Activated naive CD8-positive, alpha-beta T cell treated with anti-CD3 and anti-CD28 coated beads for 36 hours (primary cell): ENCODE data around the gene FAM162A. TPM values are rescaled to one million over a fixed set of nuclear protein-coding genes. Genes with fewer than 3 reads are reported as not detected.
A peak's percentile ranks its signal among the peaks of the same experiment; 100 is the strongest.
"Not testable (repeated sequence)": the region's sequence is repeated elsewhere in the genome, so short reads cannot be mapped to it uniquely, and the experiment has no call there.

ENCODE experiments used
- DNase-seq: peaks from one replicate; pipeline ENCODE4 v3.0.0; 2021
- H3K27ac Mint-ChIP-seq: one replicate; pipeline ENCODE4 v1.8.0; 2022; ENCODE audit warnings: mild to moderate bottlenecking, moderate library complexity, mixed read lengths
- H3K27me3 Mint-ChIP-seq: one replicate; pipeline ENCODE4 v1.8.0; 2022; ENCODE audit warnings: mild to moderate bottlenecking, mixed read lengths
- H3K36me3 Mint-ChIP-seq: one replicate; pipeline ENCODE4 v1.8.0; 2021; ENCODE audit warnings: mild to moderate bottlenecking, mixed read lengths
- H3K4me1 Mint-ChIP-seq: one replicate; pipeline ENCODE4 v1.8.0; 2021; ENCODE audit warnings: mixed read lengths
- H3K4me3 Mint-ChIP-seq: one replicate; pipeline ENCODE4 v1.8.0; 2022; ENCODE audit warnings: mild to moderate bottlenecking, moderate library complexity, mixed read lengths
- H3K9me3 Mint-ChIP-seq: one replicate; pipeline ENCODE4 v1.8.0; 2022; ENCODE audit warnings: mixed read lengths
- total RNA-seq, 2 experiments: library from RNA; stranded (reverse); gene quantifications; one replicate each; pipeline ENCODE4 v1.2.3, GENCODE V29; 2021

FAM162A gene
- total RNA-seq, 2 experiments from 2014 or later = 147 to 148 TPM

DNA sequence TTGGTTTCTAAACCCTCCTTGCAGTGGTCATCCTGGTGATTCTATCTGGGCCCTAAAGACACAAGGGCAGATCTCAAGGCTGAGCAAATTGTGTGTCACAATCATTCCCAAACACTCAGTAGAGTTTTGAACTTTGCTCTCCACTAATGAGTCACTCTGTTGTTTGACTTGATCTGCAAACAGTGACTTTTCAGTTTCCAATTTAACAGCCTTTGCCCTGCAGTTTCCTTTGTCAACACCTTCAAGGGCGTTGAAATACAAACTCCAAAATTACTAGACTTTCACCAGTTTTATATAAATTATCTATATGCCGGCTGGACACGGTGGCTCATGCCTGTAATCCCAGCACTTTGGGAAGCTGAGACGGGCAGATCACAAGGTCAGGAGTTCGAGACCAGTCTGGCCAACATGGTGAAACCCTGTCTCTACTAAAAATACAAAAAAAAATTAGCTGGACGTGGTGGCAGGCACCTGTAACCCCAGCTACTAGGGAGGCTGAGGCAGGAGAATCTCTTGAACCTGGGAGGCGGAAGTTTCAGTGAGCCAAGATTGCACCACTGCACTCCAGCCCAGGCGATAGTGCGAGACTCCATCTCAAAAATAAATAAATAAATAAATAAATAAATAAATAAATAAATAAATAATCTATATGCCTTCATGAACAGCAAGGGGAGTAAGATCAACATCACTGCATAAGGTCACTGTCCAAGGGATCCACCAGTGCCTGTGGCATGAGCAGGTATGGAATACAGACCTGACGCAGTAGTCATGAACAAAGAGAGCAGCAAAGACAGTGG lies 18.2 kb upstream of the FAM162A start:
- DNase-seq, H3K4me3 Mint-ChIP-seq, H3K4me1 Mint-ChIP-seq, H3K27me3 Mint-ChIP-seq, H3K9me3 Mint-ChIP-seq: not testable (repeated sequence)
- H3K36me3 Mint-ChIP-seq = peaks cover 10% of the 10 kb centered on the region
- peak overlapping the region; percentile 71 for H3K27ac Mint-ChIP-seq

DNA sequence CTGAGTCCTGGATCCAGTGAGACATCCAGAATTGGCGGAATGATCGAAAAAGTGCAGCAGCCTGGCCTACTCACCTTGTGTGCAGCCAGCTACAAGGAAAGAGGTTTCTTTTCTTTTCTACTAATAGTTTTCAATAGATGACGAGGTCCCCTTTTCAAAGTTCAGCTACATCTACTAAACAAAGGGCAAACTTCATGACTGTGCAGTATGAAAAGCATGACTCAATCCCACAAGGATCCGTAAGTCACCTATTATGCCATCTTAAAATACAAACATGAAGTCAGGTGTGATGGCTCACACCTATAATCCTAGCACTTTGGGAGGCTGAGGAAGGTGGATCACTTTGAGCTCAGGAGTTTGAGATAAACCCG lies 17.6 kb upstream of the FAM162A start:
- Mint-ChIP-seq H3K27me3 (no peaks in the 10 kb centered on the region), H3K9me3 (no peaks in the 10 kb centered on the region), H3K27ac (no peak overlapping the region), H3K36me3 (peaks cover 11% of the 10 kb centered on the region), H3K4me3 (no peak overlapping the region), H3K4me1 (peaks cover 7% of the 10 kb centered on the region)
- no peak for DNase-seq

DNA sequence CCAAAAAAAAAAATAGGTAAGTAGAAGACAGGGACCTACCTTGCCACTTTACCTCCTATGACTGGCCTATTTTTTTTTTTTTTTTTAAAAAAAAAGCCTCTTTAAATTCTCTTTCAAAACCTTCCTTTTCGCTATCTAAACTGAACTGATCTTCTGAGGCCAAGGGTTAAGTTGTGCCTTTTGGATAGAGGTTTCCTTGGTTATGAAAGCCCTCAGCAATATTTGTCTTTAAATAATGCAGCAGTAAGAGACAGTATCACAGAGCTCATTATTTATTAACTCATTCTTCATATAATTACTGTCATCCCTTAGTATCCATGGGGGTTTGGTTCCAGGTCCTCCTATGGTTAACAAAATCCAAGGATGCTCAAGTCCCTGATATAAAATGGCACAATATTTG lies 9.9 kb upstream of the FAM162A start:
- no peaks in the 10 kb centered on the region for H3K9me3 Mint-ChIP-seq
- no peak overlapping the region for H3K4me3 Mint-ChIP-seq
- no peaks in the 10 kb centered on the region for H3K27me3 Mint-ChIP-seq
- peaks cover 18% of the 10 kb centered on the region for H3K4me1 Mint-ChIP-seq
- peaks cover 35% of the 10 kb centered on the region for H3K36me3 Mint-ChIP-seq
- no peak overlapping the region for H3K27ac Mint-ChIP-seq
- DNase-seq = no peak

DNA sequence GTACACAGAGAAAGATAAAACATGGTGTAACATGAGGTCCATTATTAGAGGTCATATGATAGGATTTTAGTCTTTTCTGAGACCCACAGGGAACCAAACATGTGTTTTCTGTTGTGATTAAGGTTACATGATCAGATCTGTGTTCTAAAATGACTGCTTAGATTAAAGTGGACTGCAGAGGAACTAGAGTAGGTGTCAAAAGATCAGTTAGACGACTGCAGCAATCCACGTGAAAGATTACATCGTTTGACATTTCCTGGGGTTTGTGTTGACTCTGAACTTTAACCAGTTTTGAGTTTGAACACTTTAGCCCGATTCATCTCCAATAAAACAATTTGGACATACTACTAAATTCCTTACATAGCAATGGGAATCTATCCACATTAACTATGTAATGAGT lies 6.0 kb upstream of the FAM162A start:
- Mint-ChIP-seq H3K9me3 (no peaks in the 10 kb centered on the region), H3K27ac (peak overlapping the region; percentile 88), H3K4me3 (no peak overlapping the region), H3K27me3 (no peaks in the 10 kb centered on the region), H3K4me1 (peaks cover 40% of the 10 kb centered on the region), H3K36me3 (peaks cover 47% of the 10 kb centered on the region)
- no peak for DNase-seq

DNA sequence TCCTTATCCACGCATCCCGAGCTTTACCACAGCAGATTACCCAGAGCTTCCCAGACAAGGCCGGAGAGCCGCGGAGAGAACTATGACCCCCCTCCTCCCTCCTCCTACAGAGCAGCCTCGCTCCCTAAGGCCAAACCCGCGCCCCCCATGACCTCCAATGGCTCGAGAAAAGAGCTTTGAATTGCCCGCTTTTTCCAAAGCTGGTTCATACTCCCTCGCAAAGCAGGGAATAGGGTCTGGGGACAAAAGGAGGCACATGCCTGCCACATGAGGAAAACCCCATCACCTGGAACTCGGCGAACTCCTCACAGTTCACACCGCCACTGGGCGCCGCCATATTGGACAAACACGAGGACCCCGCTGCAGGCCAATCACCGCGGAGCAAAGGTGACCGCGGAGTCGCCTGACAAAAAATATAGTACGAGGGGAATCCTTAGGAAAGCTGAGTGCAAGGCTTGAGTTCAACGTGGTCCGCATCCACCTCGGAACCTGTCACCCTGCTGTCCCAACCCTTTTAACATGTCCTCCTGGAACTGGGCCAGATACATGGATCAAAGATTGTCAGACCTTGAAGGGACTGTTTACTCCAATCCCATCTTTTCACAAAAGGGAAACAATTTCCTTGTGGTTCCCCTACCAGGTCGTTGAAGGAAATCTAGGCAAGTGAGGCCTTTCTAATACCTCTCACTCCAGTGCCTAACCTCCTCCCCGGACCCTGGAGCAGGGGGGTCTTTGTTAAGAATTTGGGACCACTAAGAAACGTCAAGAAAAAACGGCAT lies 905 bp upstream of the FAM162A start, which contains the start of gene MIX23:
MIX23 (minus strand) TSS at position 344 of the 779 bp plus-strand sequence; CDS start at position 337, 7 bp downstream.
- Mint-ChIP-seq H3K27ac (peak within 1 kb of the TSS; percentile 97), H3K36me3 (peaks cover 52% of the 10 kb centered on the region), H3K9me3 (no peaks in the 10 kb centered on the region), H3K4me1 (peaks cover 53% of the 10 kb centered on the region), H3K4me3 (peak within 1 kb of the TSS; percentile 96), H3K27me3 (no peaks in the 10 kb centered on the region)
- DNase-seq = peak; percentile 87

DNA sequence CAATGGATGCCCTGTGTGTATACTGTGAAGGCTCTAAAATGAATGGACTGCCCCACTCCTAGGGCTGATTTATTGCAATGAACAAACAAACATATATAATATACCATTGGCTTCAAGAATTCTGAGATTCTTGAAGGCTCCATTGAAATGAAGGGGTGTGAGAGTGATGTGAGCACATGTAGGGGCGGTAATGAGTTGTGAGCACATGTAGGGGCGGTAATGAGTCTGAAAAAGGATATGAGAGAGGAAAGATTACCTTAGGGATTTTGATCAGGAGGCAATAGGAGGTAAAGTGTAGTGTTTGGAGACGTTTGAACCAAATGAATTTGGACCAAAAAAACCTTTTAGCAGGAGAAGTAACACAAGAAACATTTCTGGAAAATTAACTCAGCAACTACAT lies 3.7 kb downstream of the FAM162A start:
- no peak for DNase-seq
- peak overlapping the region; percentile 1 for H3K4me3 Mint-ChIP-seq
- H3K4me1 Mint-ChIP-seq = peaks cover 38% of the 10 kb centered on the region
- H3K36me3 Mint-ChIP-seq = peaks cover 38% of the 10 kb centered on the region
- H3K27me3 Mint-ChIP-seq = no peaks in the 10 kb centered on the region
- no peaks in the 10 kb centered on the region for H3K9me3 Mint-ChIP-seq
- peak overlapping the region; percentile 18 for H3K27ac Mint-ChIP-seq

DNA sequence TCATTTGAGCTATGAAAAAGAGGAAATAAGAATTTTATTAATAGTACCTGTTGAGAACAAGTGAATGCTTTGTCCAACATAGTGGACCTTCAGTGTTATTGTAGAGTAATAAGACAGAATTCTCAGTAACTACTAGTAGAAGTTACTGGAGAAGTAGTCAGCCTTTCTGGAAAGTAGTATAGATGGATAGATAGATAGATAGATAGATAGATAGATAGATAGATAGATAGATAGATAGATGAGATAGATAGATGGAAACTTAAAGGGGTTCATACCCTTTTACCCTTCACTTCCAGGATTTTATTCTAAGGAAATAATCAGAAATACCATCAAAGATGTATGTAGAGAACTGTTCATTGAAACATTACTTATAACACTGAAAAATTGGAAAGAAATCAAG lies 5.2 kb downstream of the FAM162A start:
- peaks cover 37% of the 10 kb centered on the region for H3K36me3 Mint-ChIP-seq
- H3K9me3 Mint-ChIP-seq = no peaks in the 10 kb centered on the region
- no peaks in the 10 kb centered on the region for H3K27me3 Mint-ChIP-seq
- H3K27ac Mint-ChIP-seq = no peak overlapping the region
- peaks cover 40% of the 10 kb centered on the region for H3K4me1 Mint-ChIP-seq
- no peak overlapping the region for H3K4me3 Mint-ChIP-seq
- no peak for DNase-seq

DNA sequence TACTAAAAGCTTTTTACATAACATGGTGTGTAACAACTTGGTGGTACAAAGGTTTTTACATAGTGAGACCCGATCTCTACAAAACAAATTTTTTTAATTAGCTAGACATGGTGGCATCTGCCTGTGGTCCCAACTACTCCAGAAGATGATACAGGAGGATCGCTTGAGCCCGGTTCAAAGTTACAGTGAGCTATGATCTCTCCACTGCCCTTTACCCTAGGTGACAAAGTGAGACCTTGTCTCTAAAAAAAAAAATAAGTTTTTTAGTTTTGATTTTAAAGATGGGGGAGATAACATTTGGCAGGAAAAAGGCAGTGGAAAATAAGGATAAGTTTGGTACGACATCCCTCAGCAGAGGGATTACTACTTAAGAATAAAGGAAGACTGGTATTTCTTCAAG lies 5.9 kb downstream of the FAM162A start:
- Mint-ChIP-seq H3K36me3 (peaks cover 36% of the 10 kb centered on the region), H3K4me1 (peaks cover 42% of the 10 kb centered on the region), H3K27me3 (no peaks in the 10 kb centered on the region), H3K9me3 (no peaks in the 10 kb centered on the region), H3K27ac (no peak overlapping the region), H3K4me3 (no peak overlapping the region)
- no peak for DNase-seq

DNA sequence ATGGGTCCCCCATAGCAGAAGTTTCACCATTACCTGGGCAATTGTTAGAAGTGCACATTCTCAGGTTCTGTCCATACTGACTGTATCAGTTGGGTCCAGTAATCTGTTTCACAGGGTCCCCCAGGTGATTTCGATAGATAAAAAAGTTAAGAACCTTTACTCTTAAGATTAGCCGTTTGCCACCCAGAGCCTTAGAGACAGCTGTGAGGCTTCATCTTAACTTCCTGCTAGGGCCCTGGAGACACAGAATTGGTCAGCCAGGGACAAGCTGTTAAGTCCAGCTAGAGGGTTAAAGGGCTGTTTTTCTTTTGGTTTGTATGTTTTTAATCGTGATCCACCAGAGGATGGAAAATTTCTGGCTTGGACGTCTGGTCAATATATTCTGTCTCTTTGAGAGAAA lies 6.7 kb downstream of the FAM162A start:
- no peak for DNase-seq
- Mint-ChIP-seq H3K9me3 (no peaks in the 10 kb centered on the region), H3K27ac (no peak overlapping the region), H3K4me1 (peaks cover 49% of the 10 kb centered on the region), H3K4me3 (no peak overlapping the region), H3K27me3 (no peaks in the 10 kb centered on the region), H3K36me3 (peaks cover 33% of the 10 kb centered on the region)

DNA sequence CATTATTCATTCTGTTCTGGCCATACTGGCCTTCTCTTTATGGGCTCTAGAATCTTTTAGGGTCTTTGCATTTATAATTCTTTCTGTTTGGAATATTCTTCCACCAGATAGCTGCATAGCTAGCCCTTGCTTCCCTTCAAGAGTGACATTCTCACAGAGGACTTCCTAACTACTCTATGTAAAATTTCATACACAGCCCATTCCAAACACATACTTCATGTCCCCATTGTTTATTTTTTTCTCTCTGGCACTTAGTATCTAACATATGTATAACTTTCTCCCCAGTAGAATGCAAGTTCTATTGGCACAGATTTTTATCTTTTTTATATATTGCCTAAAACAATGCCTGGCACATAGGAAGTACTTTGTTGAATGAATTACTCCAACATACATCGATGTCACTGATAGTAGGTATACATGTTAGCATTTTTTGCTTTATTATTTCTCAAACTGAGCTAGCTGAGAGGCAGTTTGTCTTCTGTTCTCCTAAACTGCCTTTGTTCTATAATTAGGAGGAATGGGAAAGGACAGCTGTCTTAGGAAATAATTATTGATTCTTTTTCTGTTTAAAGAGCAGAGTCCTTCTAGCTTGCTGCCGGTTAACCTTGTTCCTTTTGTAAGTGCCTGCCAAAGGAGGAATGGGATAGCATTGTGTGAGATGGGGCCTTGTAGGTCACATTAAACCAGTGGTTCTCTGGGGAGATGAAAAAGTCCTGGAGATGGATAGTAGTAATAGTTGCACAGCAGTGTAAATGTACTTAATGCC lies 7.9 kb downstream of the FAM162A start:
- Mint-ChIP-seq H3K4me1 (peaks cover 52% of the 10 kb centered on the region), H3K27me3 (no peaks in the 10 kb centered on the region)

DNA sequence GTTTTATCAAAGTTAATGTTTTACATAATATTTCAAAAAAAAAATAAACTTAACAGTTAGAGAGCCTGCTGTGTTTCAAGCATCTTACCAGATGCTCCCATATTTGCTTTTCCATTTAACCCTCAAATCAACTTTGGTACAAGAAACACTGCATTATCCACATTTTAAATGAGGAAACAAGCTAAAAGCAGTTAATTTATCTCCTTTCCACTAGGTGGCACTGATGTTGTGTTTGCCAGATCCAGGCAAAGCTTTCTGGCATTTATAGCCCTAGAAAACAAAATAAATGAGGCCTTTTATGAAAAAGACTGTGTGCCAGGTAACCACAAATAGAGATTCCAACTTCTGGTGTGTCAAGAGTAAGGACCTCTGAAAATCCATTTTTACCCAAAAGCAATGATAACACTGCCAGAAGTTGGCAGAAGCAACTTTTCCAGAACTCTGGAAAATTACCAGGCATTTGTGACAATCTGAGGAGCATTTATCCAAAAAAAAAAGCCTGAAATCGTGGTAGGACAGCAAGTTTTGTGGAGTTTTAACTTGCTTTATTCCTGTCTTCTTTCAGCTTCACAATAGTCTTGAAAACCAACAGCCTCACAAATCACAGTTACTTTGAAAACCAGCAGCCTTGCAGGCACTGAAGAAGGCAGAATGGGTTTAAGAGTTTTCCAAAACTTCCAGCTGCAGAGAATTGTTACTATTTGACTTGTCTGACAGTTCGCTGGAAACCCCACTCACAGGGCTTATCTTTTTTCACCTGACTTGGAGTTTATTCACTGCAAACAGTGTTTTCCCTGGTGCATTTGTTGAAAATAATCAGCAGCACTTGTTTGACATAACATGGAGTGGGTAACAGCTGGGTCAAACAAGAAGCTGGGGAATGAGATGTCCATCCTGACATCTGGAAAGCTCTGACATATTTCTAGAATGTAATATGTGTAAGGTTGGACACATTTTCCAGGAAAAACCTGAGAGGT lies 9.2 kb downstream of the FAM162A start:
- H3K27ac Mint-ChIP-seq = no peak overlapping the region
- H3K4me3 Mint-ChIP-seq = no peak overlapping the region
- DNase-seq = no peak
- H3K27me3 Mint-ChIP-seq = no peaks in the 10 kb centered on the region
- H3K4me1 Mint-ChIP-seq = peaks cover 49% of the 10 kb centered on the region
- H3K9me3 Mint-ChIP-seq = no peaks in the 10 kb centered on the region
- H3K36me3 Mint-ChIP-seq = peaks cover 21% of the 10 kb centered on the region

More for the DNA sequence above, 7.9 kb downstream of the FAM162A start:
- DNase-seq = no peak
- peaks cover 25% of the 10 kb centered on the region for H3K36me3 Mint-ChIP-seq
- no peak overlapping the region for H3K4me3 Mint-ChIP-seq
- H3K9me3 Mint-ChIP-seq = no peaks in the 10 kb centered on the region
- no peak overlapping the region for H3K27ac Mint-ChIP-seq

DNA sequence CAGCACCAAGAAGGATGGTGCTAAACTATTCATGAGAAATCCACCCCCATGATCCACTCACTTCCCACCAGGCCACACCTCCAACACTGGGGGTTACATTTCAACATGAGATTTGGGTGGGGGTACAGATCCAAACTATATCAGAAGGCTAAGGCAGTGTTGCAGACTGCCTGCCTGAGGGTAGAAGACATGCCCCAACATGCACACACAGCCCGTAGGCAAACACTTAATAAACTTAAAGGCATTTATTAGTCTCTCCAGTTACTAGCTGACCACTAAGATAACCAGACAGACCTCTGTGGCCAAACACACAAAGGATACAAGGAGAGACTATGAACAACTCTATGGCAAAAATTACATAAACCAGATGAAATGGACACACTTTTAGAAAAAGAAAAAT lies 10.2 kb downstream of the FAM162A start:
- H3K27me3 Mint-ChIP-seq = no peaks in the 10 kb centered on the region
- no peaks in the 10 kb centered on the region for H3K9me3 Mint-ChIP-seq
- peaks cover 20% of the 10 kb centered on the region for H3K36me3 Mint-ChIP-seq
- H3K4me1 Mint-ChIP-seq = peaks cover 46% of the 10 kb centered on the region
- no peak for DNase-seq
- no peak overlapping the region for H3K4me3 Mint-ChIP-seq
- H3K27ac Mint-ChIP-seq = no peak overlapping the region

DNA sequence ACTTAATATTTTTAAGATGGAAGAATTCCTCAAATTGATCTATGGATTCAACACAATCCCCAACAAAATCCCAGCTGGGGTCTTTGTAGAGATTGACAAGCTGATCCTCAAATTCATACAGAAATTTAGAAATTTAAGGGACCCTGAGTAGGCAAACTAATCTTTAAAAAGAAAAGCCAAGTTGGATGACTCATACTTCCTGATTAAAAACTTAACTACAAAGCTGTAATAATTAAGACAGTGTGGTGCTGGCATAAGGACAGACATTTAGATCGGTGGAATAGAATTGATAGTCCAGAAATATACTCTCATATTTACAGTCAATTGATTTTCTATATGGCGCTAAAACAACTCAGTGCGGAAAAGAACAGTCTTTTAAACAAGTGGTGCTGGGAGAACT lies 11.6 kb downstream of the FAM162A start:
- Mint-ChIP-seq H3K27ac (peak overlapping the region; percentile 12), H3K9me3 (no peaks in the 10 kb centered on the region), H3K27me3 (no peaks in the 10 kb centered on the region), H3K4me3 (no peak overlapping the region), H3K36me3 (peaks cover 20% of the 10 kb centered on the region), H3K4me1 (peaks cover 43% of the 10 kb centered on the region)
- DNase-seq = no peak

DNA sequence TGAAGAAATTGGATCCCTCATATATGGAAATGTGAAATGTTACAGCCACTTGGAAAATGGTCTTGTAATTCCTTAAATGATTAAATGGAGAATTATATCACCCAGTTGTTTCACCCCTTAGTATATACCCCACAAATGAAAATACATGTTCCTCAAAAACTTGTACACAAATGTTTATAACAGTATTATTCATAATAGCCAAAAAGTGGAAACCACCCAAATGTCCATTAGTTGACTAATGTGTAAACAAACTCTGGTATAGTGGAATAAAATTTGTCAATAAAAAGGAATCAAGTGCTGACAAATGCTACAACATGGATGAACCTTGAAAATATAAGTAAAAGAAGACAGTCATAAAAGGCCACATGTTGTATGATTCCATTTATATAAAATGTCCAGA lies 12.5 kb downstream of the FAM162A start:
- Mint-ChIP-seq H3K4me1 (peaks cover 45% of the 10 kb centered on the region), H3K4me3 (no peak overlapping the region), H3K27ac (no peak overlapping the region), H3K9me3 (no peaks in the 10 kb centered on the region), H3K36me3 (peaks cover 20% of the 10 kb centered on the region), H3K27me3 (no peaks in the 10 kb centered on the region)
- no peak for DNase-seq
